Inflammatory macrophage treated with lipopolysaccharide for 1 hour (primary cell): ENCODE data around the gene ELMOD1.

Source experiments
- DNase-seq, 2 donors: peaks; one replicate each; pipeline ENCODE4 v3.0.0-alpha.2; 2020 to 2022

The ELMOD1 gene

DNA sequence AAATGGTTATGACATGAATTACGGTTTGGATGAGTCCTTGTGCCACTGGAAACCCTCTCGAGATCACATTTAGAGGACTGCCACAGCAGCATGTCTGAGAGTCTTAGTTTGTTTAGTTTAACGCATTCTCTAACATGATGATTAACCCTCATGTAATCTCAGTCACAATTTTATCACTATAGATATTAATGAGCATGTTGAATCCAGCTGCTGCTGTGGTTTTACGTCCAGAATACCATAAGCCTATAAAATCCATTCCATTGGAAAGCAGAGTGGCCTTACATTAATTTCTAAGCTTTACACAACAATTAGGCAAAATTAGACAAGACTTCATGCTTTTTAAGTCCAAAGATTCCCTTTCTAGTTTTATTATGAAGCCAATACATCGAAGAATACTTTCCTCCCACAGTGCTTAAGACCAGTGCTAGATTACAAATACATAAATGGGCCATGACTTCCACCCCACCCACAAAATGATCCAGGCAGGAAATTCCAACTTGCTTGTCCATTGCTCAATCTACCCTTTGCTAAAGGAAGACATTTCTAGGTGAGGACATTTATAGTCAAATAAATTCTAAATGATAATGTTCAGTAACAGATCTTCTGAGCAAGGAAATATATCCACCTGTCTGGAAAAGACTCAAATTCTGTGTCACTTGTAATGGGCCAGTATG is 3.5 kb upstream of the ELMOD1 start:
- no peak for DNase-seq

DNA sequence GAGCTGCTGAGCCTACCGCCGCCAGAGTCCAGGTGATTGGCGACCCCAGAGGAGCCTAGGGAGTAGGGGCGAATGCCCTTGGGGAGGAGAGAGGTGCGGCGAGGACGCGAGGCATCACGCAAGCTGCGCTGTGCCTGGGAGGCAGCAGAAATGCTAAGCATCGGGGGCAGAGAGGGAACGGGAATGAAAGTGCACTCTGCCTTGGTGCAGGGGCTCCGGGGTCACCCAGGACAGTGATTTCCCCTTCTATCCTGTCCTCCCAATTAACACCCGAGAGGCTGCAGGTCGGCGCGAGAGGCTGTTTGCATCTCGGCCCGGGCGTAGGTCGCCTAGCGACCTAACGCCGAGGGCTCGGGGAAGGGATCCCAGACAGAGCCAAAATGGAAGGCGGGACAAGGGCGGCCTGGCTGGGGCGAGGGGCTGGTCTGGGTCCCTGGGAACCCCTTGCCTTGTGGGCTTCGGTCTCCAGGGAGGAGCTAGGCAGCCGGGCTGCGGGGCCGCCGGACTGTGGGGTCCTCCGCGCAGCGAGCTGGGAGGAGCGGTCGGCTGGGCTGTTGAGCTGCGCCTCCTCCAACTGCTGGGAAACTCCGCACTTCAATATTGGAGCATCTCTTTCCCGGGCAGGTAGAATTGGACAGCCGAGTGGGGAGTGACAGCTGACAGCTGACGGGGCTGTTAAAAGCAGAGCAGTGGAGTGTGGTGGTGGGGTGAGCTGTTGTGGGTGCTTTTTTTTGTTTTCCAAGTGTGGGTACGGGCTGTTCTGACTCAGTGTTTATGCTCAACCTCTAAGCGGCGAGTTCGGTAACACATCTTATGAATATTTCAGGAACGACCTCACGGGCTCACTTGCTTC is 657 bp downstream of the ELMOD1 start:
- DNase-seq = no peak

DNA sequence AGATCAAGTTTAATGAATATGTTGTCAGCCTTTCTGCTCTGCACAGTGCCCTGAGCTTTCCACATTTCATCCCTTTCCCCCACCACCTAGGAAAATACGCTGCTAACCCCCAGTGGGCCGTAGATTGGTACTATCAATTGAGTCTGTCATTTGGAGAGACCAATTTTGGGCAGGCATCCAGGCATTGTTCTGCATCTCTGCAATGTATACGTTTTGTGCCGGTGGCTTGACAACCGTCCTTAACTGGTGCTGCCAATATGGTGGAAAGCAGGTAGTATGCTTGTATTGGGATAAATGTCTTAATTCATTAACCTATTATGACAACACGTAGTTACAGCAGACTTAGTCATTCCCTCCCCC is 1.3 kb downstream of the ELMOD1 start:
- DNase-seq = no peak

GRCh38 chr11:107592813-107593212 is 1.9 kb downstream of the ELMOD1 start:
- DNase-seq = no peak

GRCh38 chr11:107593951-107594350 is 3.0 kb downstream of the ELMOD1 start:
- no peak for DNase-seq

DNA sequence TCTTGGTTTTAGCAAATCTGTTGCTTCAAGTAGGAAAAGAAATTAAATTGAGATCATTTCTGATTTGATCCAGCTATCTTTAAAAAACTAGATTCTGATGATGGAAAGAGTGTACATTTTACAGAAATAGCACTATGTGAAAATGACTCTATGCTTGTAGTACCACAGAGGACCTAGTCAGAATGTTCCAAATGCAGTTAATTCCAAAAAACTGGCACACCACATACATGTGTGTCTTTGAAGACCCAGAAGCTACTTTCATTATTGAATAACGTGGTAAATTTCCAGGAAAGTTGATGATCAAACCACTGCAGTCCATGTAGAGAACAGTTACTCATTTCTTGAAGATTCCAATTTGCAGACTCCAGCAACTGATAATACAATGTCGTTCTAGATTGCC is 3.8 kb downstream of the ELMOD1 start:
- DNase-seq = no peak

DNA sequence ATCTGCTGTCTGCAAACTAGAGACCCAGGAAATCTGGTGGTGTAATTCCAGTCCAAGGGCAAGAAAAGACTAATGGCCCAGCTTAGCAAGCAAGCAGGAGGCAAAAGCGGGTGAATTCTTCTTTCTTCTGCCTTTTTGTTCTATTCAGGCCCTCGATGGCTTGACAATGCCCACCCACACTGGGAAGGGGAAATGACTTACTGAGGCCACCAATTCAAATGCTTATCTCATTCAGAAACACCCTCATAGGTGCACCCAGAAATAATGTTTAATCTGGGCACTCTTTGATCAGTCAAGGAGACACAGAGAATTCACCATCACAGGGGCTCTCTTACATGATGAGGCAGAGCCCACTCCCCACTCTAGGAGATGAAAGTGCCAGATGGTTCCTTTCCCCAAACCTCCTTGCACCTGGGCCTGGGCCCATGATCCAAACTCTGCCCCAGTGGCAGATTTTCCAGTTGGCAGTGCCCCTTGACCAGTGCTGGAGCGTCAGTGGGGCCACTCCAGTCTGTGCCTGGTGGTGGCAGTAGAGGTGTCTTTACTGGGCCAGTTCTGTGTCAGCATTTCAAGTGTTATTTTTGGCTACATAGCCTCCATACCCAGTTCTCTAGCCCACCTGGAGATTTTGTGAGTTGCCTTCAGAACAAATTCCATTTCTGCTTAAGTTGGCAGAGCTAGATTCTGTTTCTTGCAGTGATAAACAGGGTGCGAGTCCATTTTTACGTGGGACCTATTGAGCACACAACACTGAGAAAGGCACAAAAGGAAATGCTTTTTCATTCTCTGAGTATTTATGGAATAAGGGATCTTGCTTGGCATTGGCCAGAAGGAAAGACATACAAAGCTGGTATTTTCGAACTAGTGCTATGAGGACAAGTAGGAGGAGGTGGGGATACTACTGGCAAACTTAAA is 7.5 kb downstream of the ELMOD1 start:
- peak in 1 of 2 donors; percentile 9 for DNase-seq

- no peak for DNase-seq
These were observed 14.4 kb downstream of the ELMOD1 start for GRCh38 chr11:107605061-107606006.

- no peak for DNase-seq
These were observed 15.2 kb downstream of the ELMOD1 start for GRCh38 chr11:107606141-107606540.

- DNase-seq = no peak
These were observed 17.9 kb downstream of the ELMOD1 start for GRCh38 chr11:107608809-107609208.

DNA sequence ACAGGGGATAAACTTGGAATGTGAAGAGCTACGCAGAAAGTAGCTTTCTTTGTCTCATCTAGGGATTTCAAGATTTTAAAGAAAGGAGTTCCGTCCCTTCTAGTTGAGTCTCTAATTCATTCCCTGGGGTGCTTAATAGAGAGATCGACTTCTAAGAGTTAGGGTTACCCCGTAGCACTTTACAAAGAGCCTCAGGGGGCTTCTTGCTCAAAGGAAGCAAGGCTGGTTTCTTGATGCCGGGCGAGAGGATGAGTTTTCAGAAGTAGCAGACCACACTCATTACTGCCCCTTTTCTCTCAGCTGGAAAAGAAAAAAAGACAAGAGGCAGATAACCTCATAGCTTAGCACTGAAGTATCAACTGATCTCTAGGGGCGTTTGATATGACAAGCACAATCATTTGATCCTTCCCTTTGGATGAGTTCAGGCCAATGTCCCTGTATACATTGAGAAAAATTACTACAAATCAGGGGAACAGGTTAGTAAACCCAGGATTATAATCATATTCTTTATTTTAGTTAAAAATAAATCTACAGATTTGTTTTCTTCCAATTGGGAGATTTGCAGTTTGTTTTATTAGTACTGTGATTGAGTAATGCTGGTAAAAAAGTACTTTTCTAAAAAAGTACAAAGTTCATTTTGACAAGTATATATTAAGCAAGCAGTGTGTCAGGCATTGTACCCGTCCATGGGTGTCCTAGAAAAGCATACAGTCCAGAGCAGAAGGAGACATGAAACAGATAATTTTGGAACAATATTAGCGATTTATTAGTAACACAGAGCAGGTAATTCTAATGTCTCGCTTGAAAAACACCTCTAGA is 18.7 kb downstream of the ELMOD1 start:
- no peak for DNase-seq

DNA sequence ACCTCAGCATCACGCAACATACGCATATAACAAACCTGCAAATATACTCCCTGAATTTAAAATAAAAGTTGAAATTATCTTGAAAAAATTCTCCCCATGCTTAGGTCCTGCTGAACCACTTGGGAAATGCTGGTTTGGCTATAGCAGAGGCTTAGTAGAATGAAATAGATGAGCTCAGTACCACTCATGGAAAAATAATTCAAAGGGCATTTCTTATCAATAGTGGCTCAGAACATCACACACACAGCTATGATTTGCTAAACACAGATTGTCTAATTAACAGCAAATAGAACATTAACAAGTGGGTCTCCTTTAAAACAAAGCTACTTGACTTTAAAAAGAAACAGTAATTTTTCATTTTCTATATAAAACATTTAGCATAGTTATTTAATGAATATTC is 21.5 kb downstream of the ELMOD1 start:
- DNase-seq = no peak

DNA sequence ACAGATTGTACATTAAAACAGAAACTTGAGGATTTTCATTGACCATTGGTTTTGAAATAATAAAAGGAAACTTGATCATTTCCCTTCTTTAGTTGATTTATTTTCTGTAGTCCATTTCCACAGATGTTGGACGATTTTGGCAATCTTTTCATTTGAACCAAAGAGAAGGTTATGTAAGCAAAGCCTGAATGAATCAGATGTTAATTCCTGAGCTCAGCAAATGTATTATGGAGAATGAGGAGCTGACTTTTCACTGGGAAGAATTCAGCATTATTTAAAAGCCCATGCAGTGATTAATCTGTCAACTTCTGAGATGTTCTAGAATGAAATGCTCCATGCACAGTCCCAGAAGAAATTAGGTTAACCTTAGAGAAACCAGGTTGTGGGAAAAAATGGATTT is 29.0 kb downstream of the ELMOD1 start:
- no peak for DNase-seq

DNA sequence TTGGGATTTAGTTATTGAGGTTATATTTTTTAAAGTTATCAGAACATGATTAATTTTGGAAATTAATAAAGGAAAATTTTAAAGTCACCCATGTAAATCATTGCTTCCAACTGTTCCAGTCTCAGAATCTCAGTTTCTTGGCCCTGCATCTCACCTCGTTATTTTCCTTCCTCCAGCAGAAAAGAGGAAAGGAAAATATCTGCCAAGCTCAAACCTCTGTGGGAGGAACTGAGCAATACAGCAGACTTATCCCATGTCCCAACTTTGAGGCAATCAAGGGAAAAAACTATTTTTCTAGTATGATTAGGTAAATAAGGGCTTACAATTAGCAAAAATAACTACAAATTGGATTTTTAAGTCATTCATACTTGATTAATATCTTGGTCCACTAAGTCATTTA is 30.1 kb downstream of the ELMOD1 start:
- no peak for DNase-seq

GRCh38 chr11:107623183-107623582 is 32.2 kb downstream of the ELMOD1 start:
- no peak for DNase-seq

GRCh38 chr11:107624983-107625684 is 34.2 kb downstream of the ELMOD1 start:
- DNase-seq = no peak

GRCh38 chr11:107625685-107625989 is 34.7 kb downstream of the ELMOD1 start:
- DNase-seq = no peak

- no peak for DNase-seq
These were observed 40.1 kb downstream of the ELMOD1 start for GRCh38 chr11:107631043-107631442.

- no peak for DNase-seq
These were observed 41.0 kb downstream of the ELMOD1 start for GRCh38 chr11:107631931-107632330.

DNA sequence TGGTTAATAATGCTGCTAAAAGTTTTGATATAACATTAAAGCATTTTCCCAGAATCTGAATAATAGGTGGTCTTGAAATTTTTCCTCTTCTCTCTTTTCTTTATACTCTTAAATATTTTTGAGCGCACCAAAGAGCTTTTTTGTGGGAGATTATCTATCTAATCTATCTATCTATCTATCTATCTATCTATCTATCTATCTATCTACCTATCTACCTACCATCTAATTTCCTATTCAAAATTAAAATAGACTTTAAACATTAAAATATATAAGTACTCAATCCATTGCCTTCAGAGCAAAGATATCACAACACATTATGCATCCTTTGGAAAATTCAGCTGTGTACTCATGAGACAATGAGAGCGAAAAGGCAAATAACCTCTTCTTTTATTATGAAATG is 55.8 kb downstream of the ELMOD1 start:
- DNase-seq = no peak

DNA sequence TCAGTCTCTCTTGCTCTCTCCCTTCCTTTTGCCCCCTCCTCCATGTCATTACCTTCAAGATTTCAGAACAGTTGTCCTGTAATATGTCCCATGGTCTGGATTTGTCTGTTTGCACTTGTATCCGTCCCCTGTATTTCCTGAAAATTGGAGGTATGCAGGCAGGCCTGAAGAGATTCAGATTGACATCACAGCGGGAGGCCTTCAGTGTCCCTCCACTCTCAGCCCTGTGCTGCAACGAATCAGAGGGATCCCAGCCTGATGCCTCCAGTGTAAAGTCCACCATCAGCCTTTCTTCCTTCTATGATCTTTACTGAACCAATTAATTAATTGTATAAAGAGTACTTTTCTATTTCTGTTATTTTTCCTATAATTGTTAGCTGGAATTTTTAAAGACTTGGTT is 57.3 kb downstream of the ELMOD1 start:
- DNase-seq = no peak
